Endothelial cell of umbilical vein (primary cell): Measurements from ENCODE around the gene MATN4. TPM values are rescaled to one million over a fixed set of nuclear protein-coding genes. Genes with fewer than 3 reads are reported as not detected.

ENCODE experiments used
- BruUV-seq: library from RNA; stranded (reverse); fragments of 400-500 nt; replicated peaks from 2 replicates; lab custom pipeline; 2021; lab: Mats Ljungman, UMichigan
- CTCF ChIA-PET: fragments of 300-600, 350-600 bp; sonication (Branson Sonifier 250); formaldehyde crosslinking; loops from one replicate; lab custom pipeline; 2021; ENCODE audit warnings: antibody characterized with exemption, inconsistent platforms; lab: Charles Lee
- POLR2A ChIA-PET: fragments of 300-600, 350-600 bp; sonication (Branson Sonifier 250); formaldehyde crosslinking; loops from one replicate; lab custom pipeline; 2021; ENCODE audit warnings: antibody characterized with exemption, inconsistent platforms; lab: Charles Lee
- DNase-seq: peaks from one replicate; pipeline ENCODE4 v3.0.0-alpha.2; 2011; ENCODE audit warnings: low read depth, low spot score
- FAIRE-seq: peaks from 2 replicates; lab custom pipeline; 2011; peaks lifted over from hg19 to GRCh38; lab: Jason Lieb, UNC
- H2AFZ ChIP-seq: 2 replicates; pipeline ENCODE4 v1.6.0; 2012; ENCODE audit warnings: low read depth, low read length, control low read depth, inconsistent platforms
- H3K27ac ChIP-seq: 2 replicates; pipeline ENCODE4 v1.5.1; 2011; ENCODE audit warnings: low read depth, mild to moderate bottlenecking, control low read depth, low read length, moderate library complexity; ENCODE audit not compliant: insufficient read depth
- H3K27me3 ChIP-seq, 2 experiments: 2 replicates each; pipeline versions ENCODE4 v1.6.0 to v1.6.1; 2011; ENCODE audit warnings: low read length in 2 of 2, mixed read lengths in 1 of 2; ENCODE audit not compliant: control insufficient read depth in 2 of 2, insufficient read depth in 2 of 2
- H3K36me3 ChIP-seq, 2 experiments: 2 replicates in 1 of 2; 3 replicates in 1 of 2; pipeline ENCODE4 v1.5.1; 2011; ENCODE audit warnings: low read length in 2 of 2, mild to moderate bottlenecking in 1 of 2, moderate library complexity in 1 of 2; ENCODE audit not compliant: control insufficient read depth in 2 of 2, insufficient read depth in 2 of 2; ENCODE audit errors: extremely low read depth in 1 of 2
- H3K4me1 ChIP-seq: 3 replicates; pipeline ENCODE4 v1.5.1; 2011; ENCODE audit warnings: mild to moderate bottlenecking, low read length; ENCODE audit not compliant: control insufficient read depth, insufficient read depth; ENCODE audit errors: extremely low read depth
- H3K4me2 ChIP-seq: 2 replicates; pipeline ENCODE4 v1.6.1; 2011; ENCODE audit warnings: low read length, control low read depth, mixed read lengths; ENCODE audit not compliant: insufficient read depth
- H3K4me3 ChIP-seq, 3 experiments: fragments of 200-600 bp in 1 of 3; sonication (generic), shearing (Covaris generic) in 1 of 3; replicated peaks in 1 of 3; 2 replicates each; pipeline ENCODE4 v1.5.1; 2011 to 2016; ENCODE audit warnings: control low read depth in 3 of 3, low read length in 3 of 3, mild to moderate bottlenecking in 2 of 3, inconsistent platforms in 1 of 3, low read depth in 1 of 3, moderate library complexity in 1 of 3; ENCODE audit not compliant: insufficient read depth in 1 of 3
- H3K79me2 ChIP-seq: 2 replicates; pipeline ENCODE4 v1.6.0; 2012; ENCODE audit warnings: low read length, inconsistent platforms; ENCODE audit not compliant: control insufficient read depth, insufficient read depth
- H3K9ac ChIP-seq: replicated peaks from 2 replicates; pipeline ENCODE3; 2011; ENCODE audit warnings: low read length, control low read depth; ENCODE audit not compliant: insufficient read depth; ENCODE audit errors: extremely low read depth
- H3K9me1 ChIP-seq: replicated peaks from 3 replicates; pipeline ENCODE4 v1.6.0; 2011; ENCODE audit warnings: mild to moderate bottlenecking, low read length; ENCODE audit not compliant: control insufficient read depth, insufficient read depth; ENCODE audit errors: extremely low read depth
- H3K9me3 ChIP-seq: replicated peaks from 2 replicates; pipeline ENCODE4 v1.5.1; 2012; ENCODE audit warnings: low read length, inconsistent platforms; ENCODE audit not compliant: control insufficient read depth, insufficient read depth
- H4K20me1 ChIP-seq: replicated peaks from 2 replicates; pipeline ENCODE3; 2011; ENCODE audit warnings: mild to moderate bottlenecking, low read length; ENCODE audit not compliant: control insufficient read depth, insufficient read depth; ENCODE audit errors: extremely low read depth
- EZH2 ChIP-seq: IDR thresholded peaks from 2 replicates; pipeline ENCODE4 v1.6.1; 2012; ENCODE audit warnings: borderline replicate concordance, low read depth, mild to moderate bottlenecking, moderate library complexity, low read length, inconsistent platforms; ENCODE audit not compliant: severe bottlenecking
- FOS ChIP-seq: IDR thresholded peaks from 2 replicates; pipeline ENCODE4 v1.6.1; 2011; ENCODE audit warnings: mild to moderate bottlenecking, low read length, moderate library complexity, borderline replicate concordance; ENCODE audit not compliant: insufficient read depth
- GATA2 ChIP-seq: IDR thresholded peaks from 2 replicates; pipeline ENCODE4 v1.7.0; 2011; ENCODE audit warnings: low read depth, mild to moderate bottlenecking, moderate library complexity, mixed read lengths, low read length; ENCODE audit not compliant: insufficient read length, insufficient read depth
- JUN ChIP-seq: IDR thresholded peaks from 2 replicates; pipeline ENCODE4 v1.6.1; 2011; ENCODE audit warnings: borderline replicate concordance, low read depth; ENCODE audit not compliant: insufficient read length, insufficient read depth
- MYC ChIP-seq: IDR thresholded peaks from one replicate; pipeline ENCODE4 v1.6.1; 2011; ENCODE audit warnings: mild to moderate bottlenecking, low read depth, low read length
- POLR2A ChIP-seq: IDR thresholded peaks from 2 replicates; pipeline ENCODE4 v1.6.1; 2012; ENCODE audit warnings: low read depth, mild to moderate bottlenecking, control low read depth, low read length
- POLR2AphosphoS5 ChIP-seq: IDR thresholded peaks from 2 replicates; pipeline ENCODE4 v1.6.1; 2012; ENCODE audit warnings: low read depth, mild to moderate bottlenecking, control low read depth, low read length, moderate library complexity; ENCODE audit not compliant: insufficient read depth
- dilution Hi-C: fragments of 300-500 bp; cut with MboI; formaldehyde crosslinking; loops from one replicate; pipeline ENCODE4 v1.15.0; 2019; ENCODE audit warnings: low sequenced_read_pairs; ENCODE audit not compliant: extremely low pct_ligation_motif_present
- intact Hi-C: fragments of 100-400 bp; cut with micrococcal nuclease; formaldehyde crosslinking; loops from one replicate; pipeline ENCODE4 v1.10.0; 2022
- polyA plus RNA-seq, 4 experiments: library from polyadenylated mRNA; depleted of rRNA in 3 of 4; stranded (reverse) in 3 of 4; unstranded in 1 of 4; fragments of >200 nt; gene quantifications; 2 replicates each; pipeline versions ENCODE4 v1.2.1 to v1.2.3, GENCODE V29; 2011 to 2012; ENCODE audit warnings: missing spikeins in 1 of 4
- total RNA-seq: library from RNA; stranded (reverse); gene quantifications from 2 replicates; pipeline ENCODE4 v1.2.3, GENCODE V29; 2021
- TF ChIP-seq, protein P1 (sequence below): IDR thresholded peaks from 2 replicates; pipeline ENCODE4 v1.6.1; 2011; ENCODE audit not compliant: insufficient read depth, insufficient read length
- TF ChIP-seq, protein P2 (sequence below), 2 donors: IDR thresholded peaks; 1 replicate in 1 of 2; 2 replicates in 1 of 2; pipeline ENCODE4 v1.5.1; 2011; ENCODE audit warnings: low read length in 2 of 2, mild to moderate bottlenecking in 2 of 2, moderate library complexity in 2 of 2, control low read depth in 1 of 2, inconsistent platforms in 1 of 2, low read depth in 1 of 2; ENCODE audit not compliant: insufficient read depth in 1 of 2; ENCODE audit errors: extremely low read depth in 1 of 2

MATN4 gene
- total and polyA plus RNA-seq, 2 donors (not counting 3 experiments of a cell fraction or from before 2014, with no cell fraction given) = 0.10 TPM; not detected in 1

DNA sequence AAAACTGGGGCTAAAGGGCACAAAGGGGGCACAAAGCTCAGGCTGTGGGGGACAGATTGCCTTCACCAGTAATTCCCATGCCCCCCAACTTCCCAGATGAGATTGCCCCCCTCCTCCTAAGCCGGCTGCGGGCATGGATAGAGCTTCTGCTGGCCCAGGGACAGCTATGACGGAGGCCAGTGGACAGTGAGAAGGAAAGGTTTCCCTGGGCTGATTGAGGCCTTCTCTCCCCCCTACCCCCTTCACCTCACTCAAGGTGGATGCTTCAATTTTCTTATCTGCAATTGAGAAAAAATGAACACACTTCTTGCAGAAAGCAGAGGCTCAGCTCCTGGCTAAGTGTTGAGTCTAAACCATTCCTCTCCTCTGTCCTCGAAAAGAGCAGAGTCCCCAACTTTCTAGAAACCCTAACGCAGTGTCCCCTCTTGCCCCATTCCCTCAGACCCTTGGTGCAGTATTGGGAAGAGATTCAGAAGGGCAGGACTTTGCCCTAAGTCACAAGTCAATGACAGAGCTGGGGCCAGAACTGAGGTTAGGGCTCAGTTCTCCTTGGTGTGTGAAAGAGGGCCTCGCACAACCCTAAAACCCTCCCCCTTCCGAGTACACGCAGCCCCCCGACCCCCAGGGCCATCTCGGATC is 39.3 kb upstream of the MATN4 start:
- peaks cover 49% of the 10 kb centered on the region for H3K79me2 ChIP-seq
- H3K4me2 ChIP-seq = peak overlapping the region; percentile 89
- dilution Hi-C loops (no loop called here), intact Hi-C loops (loop anchor here (10.0 kb wide), 1 partner anchor 567 kb away; the partner anchor contains the start of gene PLTP)
- H3K36me3 ChIP-seq = no peaks in the 10 kb centered on the region
- POLR2A ChIA-PET = interaction anchor here (0.8 to 3.5 kb wide), 8 partner anchors 8 to 26 kb away, joined by 3 to 52 read pairs (median 6); partner anchors contain the start of gene SYS1
- BruUV-seq = no TSS peak
- no peaks in the 10 kb centered on the region for H4K20me1 ChIP-seq
- TF ChIP-seq POLR2AphosphoS5 (no peak), FOS (no peak), EZH2 (no peak), MYC (no peak), JUN (no peak)
- H3K9me1 ChIP-seq = no peaks in the 10 kb centered on the region
- H3K9me3 ChIP-seq = no peaks in the 10 kb centered on the region
- H3K9ac ChIP-seq = peak overlapping the region; percentile 69
- CTCF ChIA-PET = interaction anchor here (0.6 to 4.7 kb wide), 10 partner anchors 10 to 424 kb away, joined by 3 to 28 read pairs (median 7); partner anchors contain the start of gene SYS1
- peak overlapping the region; percentile 51 for H2AFZ ChIP-seq
- peak overlapping the region; percentile 62 for H3K27ac ChIP-seq
- no peak for DNase-seq
- no peaks in the 10 kb centered on the region for H3K27me3 ChIP-seq
- peaks cover 57% of the 10 kb centered on the region for H3K4me1 ChIP-seq
- FAIRE-seq = peak; percentile 33
- H3K4me3 ChIP-seq = peak overlapping the region; percentile 50 to 85 (median 69)

DNA sequence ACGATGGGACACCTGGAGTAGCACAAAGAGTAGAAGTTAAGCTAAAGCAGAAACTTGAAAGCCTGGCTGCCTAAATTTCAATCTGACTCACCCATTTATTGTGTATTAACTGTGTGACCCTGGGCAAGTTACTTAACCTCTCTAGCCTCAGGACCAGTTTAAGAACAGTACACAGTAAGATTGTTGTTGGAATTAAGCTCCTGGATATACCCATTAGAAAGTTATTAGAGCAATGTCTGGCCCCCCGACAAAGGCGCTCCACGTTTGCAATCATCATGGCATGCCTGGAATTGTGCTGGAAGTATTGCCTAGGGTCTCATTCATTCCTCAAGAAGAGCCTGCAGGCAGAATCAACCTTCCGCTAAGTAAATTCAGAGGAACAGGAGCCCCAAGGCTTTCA is 38.8 kb upstream of the MATN4 start:
- peak overlapping the region; percentile 89 for H3K4me2 ChIP-seq
- ChIA-PET CTCF (interaction anchor here (0.6 to 4.7 kb wide), 10 partner anchors 9 to 424 kb away, joined by 3 to 28 read pairs (median 7); partner anchors contain the start of gene SYS1), POLR2A (interaction anchor here (0.8 to 3.5 kb wide), 6 partner anchors 10 to 27 kb away, joined by 4 to 52 read pairs (median 8); partner anchors contain the start of gene SYS1)
- H3K9me1 ChIP-seq = no peaks in the 10 kb centered on the region
- intact Hi-C loops = loop anchor here (10.0 kb wide), 1 partner anchor 568 kb away; the partner anchor contains the start of gene PLTP
- no peaks in the 10 kb centered on the region for H3K9me3 ChIP-seq
- H2AFZ ChIP-seq = no peak overlapping the region
- dilution Hi-C loops = no loop called here
- FAIRE-seq (peak; percentile 63), DNase-seq (no peak)
- H3K79me2 ChIP-seq = peaks cover 55% of the 10 kb centered on the region
- H3K4me1 ChIP-seq = peaks cover 62% of the 10 kb centered on the region
- no peak overlapping the region for H3K27ac ChIP-seq
- no peak for TF ChIP-seq FOS
- no peak for TF ChIP-seq EZH2
- no peak for TF ChIP-seq POLR2A
- no peak for TF ChIP-seq GATA2
- TF ChIP-seq POLR2AphosphoS5 = no peak
- TF ChIP-seq MYC = no peak
- no peak for TF ChIP-seq JUN
- TF ChIP-seq, protein P1, sequence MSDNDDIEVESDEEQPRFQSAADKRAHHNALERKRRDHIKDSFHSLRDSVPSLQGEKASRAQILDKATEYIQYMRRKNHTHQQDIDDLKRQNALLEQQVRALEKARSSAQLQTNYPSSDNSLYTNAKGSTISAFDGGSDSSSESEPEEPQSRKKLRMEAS = no peak
- TF ChIP-seq, protein P2, sequence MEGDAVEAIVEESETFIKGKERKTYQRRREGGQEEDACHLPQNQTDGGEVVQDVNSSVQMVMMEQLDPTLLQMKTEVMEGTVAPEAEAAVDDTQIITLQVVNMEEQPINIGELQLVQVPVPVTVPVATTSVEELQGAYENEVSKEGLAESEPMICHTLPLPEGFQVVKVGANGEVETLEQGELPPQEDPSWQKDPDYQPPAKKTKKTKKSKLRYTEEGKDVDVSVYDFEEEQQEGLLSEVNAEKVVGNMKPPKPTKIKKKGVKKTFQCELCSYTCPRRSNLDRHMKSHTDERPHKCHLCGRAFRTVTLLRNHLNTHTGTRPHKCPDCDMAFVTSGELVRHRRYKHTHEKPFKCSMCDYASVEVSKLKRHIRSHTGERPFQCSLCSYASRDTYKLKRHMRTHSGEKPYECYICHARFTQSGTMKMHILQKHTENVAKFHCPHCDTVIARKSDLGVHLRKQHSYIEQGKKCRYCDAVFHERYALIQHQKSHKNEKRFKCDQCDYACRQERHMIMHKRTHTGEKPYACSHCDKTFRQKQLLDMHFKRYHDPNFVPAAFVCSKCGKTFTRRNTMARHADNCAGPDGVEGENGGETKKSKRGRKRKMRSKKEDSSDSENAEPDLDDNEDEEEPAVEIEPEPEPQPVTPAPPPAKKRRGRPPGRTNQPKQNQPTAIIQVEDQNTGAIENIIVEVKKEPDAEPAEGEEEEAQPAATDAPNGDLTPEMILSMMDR (IDR thresholded peaks at IDR 0.05; ENCODE audit: extremely low read depth in 1 of 2, insufficient read depth in 1 of 2, low read depth in 1 of 2, low read length in 2 of 2) = no peak
- H3K27me3 ChIP-seq = no peaks in the 10 kb centered on the region
- no TSS peak for BruUV-seq
- no peaks in the 10 kb centered on the region for H4K20me1 ChIP-seq
- H3K4me3 ChIP-seq = no peak overlapping the region
- H3K9ac ChIP-seq = no peak overlapping the region
- no peaks in the 10 kb centered on the region for H3K36me3 ChIP-seq
